Measurements from ENCODE around the gene KBTBD7.

Gene KBTBD7

DNA sequence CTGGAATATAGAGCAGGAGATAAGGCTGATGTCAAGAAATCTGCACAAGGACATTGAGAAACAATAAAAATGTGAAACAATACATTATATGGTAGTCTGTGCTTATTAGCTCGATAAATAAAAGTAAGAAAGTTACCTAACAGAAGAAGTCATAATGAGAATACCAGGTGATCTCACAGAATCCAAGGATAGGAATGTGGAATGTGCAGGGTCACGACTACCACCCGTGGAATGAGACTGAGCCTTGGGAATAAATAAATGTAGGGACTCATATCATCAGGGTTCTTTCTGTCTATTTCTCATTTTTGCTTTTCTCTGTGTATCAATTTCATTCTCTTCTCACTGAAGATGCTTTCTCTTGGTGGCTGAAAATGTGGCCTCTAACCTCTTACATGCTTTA is 26.0 kb upstream of the KBTBD7 start:
- no peak overlapping the region for H3K27ac ChIP-seq (ENCODE audit: low read depth, low read length)
- H3K4me1 ChIP-seq (ENCODE audit: control insufficient read depth, insufficient read depth, low read length) = no peaks in the 10 kb centered on the region

DNA sequence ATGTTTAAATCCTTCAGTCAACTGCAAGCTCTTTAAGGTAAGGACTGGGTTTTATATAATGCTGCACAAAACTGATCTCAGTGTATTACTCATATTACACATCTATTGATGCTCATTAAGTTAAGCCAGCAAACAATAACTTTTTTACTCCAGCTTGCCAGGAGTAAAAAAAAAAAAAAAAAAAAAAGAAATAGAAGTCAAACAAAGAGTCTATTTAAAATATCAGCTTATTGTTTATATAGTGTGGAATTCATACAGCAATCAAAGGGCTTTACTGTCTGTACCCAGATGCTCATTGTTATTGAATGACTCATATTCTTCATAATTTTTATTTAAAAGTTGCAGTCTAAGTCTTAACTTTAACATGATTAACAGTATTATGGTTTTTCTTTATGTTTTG is 21.8 kb upstream of the KBTBD7 start:
- H3K27me3 ChIP-seq (ENCODE audit: control insufficient read depth, insufficient read depth, low read length) = no peaks in the 10 kb centered on the region
- no peaks in the 10 kb centered on the region for H3K4me1 ChIP-seq (ENCODE audit: control insufficient read depth, insufficient read depth, low read length)
- H3K27ac ChIP-seq (ENCODE audit: low read depth, low read length) = no peak overlapping the region
- H3K4me3 ChIP-seq (ENCODE audit: low read depth, low read length) = no peak overlapping the region
- no peaks in the 10 kb centered on the region for H3K36me3 ChIP-seq (ENCODE audit: control insufficient read depth, insufficient read depth, low read length)
- peaks cover 1% of the 10 kb centered on the region; the same call in 1 of the 2 replicates for H3K9me3 ChIP-seq (ENCODE audit: control insufficient read depth, insufficient read depth, low read length)
- H3K9ac ChIP-seq (ENCODE audit: low read depth, low read length) = no peak overlapping the region

More for the DNA sequence above, 26.0 kb upstream of the KBTBD7 start:
- no peaks in the 10 kb centered on the region for H3K27me3 ChIP-seq (ENCODE audit: control insufficient read depth, insufficient read depth, low read length)
- no peak overlapping the region for H3K9ac ChIP-seq (ENCODE audit: low read depth, low read length)
- H3K4me3 ChIP-seq (ENCODE audit: low read depth, low read length) = no peak overlapping the region
- H3K9me3 ChIP-seq (ENCODE audit: control insufficient read depth, insufficient read depth, low read length) = no peaks in the 10 kb centered on the region
- H3K36me3 ChIP-seq (ENCODE audit: control insufficient read depth, insufficient read depth, low read length) = no peaks in the 10 kb centered on the region

DNA sequence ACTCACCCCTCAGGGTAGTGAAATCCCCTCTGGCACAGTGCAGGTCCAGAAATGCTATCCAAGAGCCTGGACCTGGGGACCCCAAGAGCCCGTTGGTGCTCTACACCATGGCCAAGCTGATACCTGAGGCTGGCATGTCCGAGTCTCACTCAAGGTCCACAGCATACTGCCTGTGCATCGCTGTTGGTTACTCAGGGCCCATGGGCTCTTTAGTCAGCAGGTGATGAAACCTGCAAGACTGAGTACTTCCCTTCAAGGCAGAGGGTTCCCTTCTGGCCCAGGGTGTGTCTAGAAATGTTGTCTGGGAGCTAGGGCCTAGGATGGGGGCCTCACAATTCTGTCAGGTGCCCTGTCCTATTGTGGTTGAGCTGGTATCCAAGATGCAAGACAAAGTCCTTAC is 19.6 kb upstream of the KBTBD7 start:
- Histone ChIP-seq H3K4me3 (ENCODE audit: low read depth, low read length) (no peak overlapping the region), H3K9me3 (ENCODE audit: control insufficient read depth, insufficient read depth, low read length) (peaks cover 3% of the 10 kb centered on the region; the same call in 1 of the 2 replicates), H3K9ac (ENCODE audit: low read depth, low read length) (no peak overlapping the region), H3K4me1 (ENCODE audit: control insufficient read depth, insufficient read depth, low read length) (no peaks in the 10 kb centered on the region), H3K27me3 (ENCODE audit: control insufficient read depth, insufficient read depth, low read length) (no peaks in the 10 kb centered on the region), H3K36me3 (ENCODE audit: control insufficient read depth, insufficient read depth, low read length) (no peaks in the 10 kb centered on the region), H3K27ac (ENCODE audit: low read depth, low read length) (no peak overlapping the region)

DNA sequence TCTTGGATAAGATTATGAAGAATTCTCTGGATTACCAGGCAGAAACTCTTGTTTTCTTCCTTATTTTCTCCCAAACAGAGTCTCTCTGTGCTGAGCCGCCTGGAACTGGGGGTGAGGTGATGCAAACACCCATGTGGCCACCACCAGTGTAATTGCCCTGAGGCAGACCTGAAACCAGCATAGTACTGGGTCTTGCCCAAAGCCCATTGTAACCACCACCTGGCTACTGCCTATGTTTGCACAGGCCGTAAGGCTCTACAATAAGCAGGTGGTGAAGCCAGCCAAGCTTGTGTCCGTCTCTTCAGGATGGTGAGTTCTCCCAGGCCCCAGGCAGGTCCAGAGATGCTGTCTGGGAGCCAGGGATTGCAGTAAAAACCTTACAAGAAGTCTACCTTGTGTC is 18.9 kb upstream of the KBTBD7 start:
- Histone ChIP-seq H3K4me1 (ENCODE audit: control insufficient read depth, insufficient read depth, low read length) (no peaks in the 10 kb centered on the region), H3K9me3 (ENCODE audit: control insufficient read depth, insufficient read depth, low read length) (peaks cover 3% of the 10 kb centered on the region; the same call in 1 of the 2 replicates)

DNA sequence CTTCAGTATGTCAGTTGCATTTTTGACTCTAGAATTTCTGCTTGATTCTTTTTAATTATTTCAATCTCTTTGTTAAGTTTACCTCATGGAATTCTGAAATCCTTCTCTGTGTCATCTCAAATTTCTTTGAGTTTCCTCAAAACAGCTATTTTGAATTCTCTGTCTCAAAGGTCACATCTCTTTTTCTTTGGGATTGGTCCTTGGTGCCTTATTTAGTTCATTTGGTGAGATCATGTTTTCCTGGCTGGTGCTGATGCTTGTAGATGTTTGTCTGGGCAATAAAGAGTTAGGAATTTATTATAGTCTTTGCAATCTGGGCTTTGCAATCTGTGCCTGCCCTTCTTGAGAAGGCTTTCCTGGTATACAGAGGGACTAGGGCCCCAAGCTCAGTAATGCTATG is 18.5 kb upstream of the KBTBD7 start:
- H3K4me3 ChIP-seq (ENCODE audit: low read depth, low read length) = no peak overlapping the region
- no peaks in the 10 kb centered on the region for H3K36me3 ChIP-seq (ENCODE audit: control insufficient read depth, insufficient read depth, low read length)
- H3K9ac ChIP-seq (ENCODE audit: low read depth, low read length) = no peak overlapping the region
- peaks cover 5% of the 10 kb centered on the region for H3K9me3 ChIP-seq (ENCODE audit: control insufficient read depth, insufficient read depth, low read length)
- H3K4me1 ChIP-seq (ENCODE audit: control insufficient read depth, insufficient read depth, low read length) = no peaks in the 10 kb centered on the region
- no peaks in the 10 kb centered on the region for H3K27me3 ChIP-seq (ENCODE audit: control insufficient read depth, insufficient read depth, low read length)
- no peak overlapping the region for H3K27ac ChIP-seq (ENCODE audit: low read depth, low read length)

More for the DNA sequence above, 18.9 kb upstream of the KBTBD7 start:
- no peaks in the 10 kb centered on the region for H3K36me3 ChIP-seq (ENCODE audit: control insufficient read depth, insufficient read depth, low read length)
- H3K27ac ChIP-seq (ENCODE audit: low read depth, low read length) = no peak overlapping the region
- H3K27me3 ChIP-seq (ENCODE audit: control insufficient read depth, insufficient read depth, low read length) = no peaks in the 10 kb centered on the region
- no peak overlapping the region for H3K4me3 ChIP-seq (ENCODE audit: low read depth, low read length)
- no peak overlapping the region for H3K9ac ChIP-seq (ENCODE audit: low read depth, low read length)

DNA sequence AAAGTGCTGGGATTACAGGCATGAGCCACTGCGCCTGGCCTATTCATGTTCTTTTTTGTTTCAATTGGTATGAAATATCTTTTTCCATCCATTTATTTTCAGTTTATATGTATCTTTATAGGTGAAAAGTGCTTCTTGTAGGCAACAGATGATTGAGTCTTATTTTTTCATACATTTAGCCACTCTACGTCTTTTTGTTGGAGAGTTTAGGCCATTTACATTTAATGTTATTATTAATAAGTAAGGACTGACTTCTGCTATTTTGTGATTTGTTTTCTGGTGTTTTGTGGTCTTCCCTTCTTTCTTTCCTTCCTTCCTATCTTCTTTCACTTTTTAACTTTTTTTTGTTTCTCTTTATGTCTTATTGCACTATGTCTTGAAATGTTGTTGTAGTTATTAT is 16.7 kb upstream of the KBTBD7 start:
- Histone ChIP-seq H3K4me3 (ENCODE audit: low read depth, low read length) (no peak overlapping the region), H3K27ac (ENCODE audit: low read depth, low read length) (no peak overlapping the region), H3K27me3 (ENCODE audit: control insufficient read depth, insufficient read depth, low read length) (no peaks in the 10 kb centered on the region), H3K4me1 (ENCODE audit: control insufficient read depth, insufficient read depth, low read length) (no peaks in the 10 kb centered on the region), H3K9ac (ENCODE audit: low read depth, low read length) (no peak overlapping the region), H3K36me3 (ENCODE audit: control insufficient read depth, insufficient read depth, low read length) (no peaks in the 10 kb centered on the region), H3K9me3 (ENCODE audit: control insufficient read depth, insufficient read depth, low read length) (peaks cover 5% of the 10 kb centered on the region)

DNA sequence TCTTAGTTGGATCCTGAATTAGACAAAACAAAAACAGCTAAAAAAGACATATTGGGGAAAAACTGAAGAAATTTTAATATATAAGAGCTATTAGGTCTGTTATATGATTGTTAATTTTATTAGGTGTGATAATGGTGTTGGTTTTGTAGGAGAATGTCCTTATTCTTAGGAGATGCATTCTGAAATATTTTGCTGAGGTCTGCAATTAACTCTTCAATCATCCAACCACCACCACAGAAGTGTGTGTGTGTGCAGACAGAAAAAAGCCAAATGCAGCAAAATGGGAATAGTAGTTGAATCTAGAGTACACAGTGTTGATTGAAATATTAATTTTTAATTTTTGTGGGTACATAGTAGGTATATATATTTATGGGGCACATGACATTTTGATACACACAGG is 12.1 kb upstream of the KBTBD7 start:
- H3K9ac ChIP-seq (ENCODE audit: low read depth, low read length) = no peak overlapping the region
- peaks cover 5% of the 10 kb centered on the region for H3K9me3 ChIP-seq (ENCODE audit: control insufficient read depth, insufficient read depth, low read length)
- no peak overlapping the region for H3K4me3 ChIP-seq (ENCODE audit: low read depth, low read length)
- no peaks in the 10 kb centered on the region for H3K4me1 ChIP-seq (ENCODE audit: control insufficient read depth, insufficient read depth, low read length)
- no peaks in the 10 kb centered on the region for H3K27me3 ChIP-seq (ENCODE audit: control insufficient read depth, insufficient read depth, low read length)
- H3K27ac ChIP-seq (ENCODE audit: low read depth, low read length) = no peak overlapping the region
- no peaks in the 10 kb centered on the region for H3K36me3 ChIP-seq (ENCODE audit: control insufficient read depth, insufficient read depth, low read length)

DNA sequence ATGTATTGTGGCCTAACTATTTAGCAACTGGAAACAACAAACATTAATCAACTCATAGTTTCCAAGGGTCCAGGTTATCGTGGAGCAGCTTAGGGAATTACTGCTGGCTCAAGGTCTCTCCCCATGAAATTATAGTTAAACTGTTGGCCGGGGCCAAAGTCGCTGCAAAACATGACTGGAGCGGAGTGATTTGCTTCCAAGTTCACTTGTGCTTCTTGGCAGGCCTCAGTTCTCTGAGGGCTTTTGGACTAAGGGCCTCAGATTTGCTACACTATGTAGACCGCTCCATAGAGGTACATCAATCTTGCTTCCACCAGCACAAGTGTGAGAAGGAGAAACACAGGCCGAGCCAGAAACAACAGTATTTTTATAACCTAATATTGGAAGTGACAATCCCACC is 9.4 kb upstream of the KBTBD7 start:
- H3K9ac ChIP-seq (ENCODE audit: low read depth, low read length) = no peak overlapping the region
- no peaks in the 10 kb centered on the region for H3K27me3 ChIP-seq (ENCODE audit: control insufficient read depth, insufficient read depth, low read length)

DNA sequence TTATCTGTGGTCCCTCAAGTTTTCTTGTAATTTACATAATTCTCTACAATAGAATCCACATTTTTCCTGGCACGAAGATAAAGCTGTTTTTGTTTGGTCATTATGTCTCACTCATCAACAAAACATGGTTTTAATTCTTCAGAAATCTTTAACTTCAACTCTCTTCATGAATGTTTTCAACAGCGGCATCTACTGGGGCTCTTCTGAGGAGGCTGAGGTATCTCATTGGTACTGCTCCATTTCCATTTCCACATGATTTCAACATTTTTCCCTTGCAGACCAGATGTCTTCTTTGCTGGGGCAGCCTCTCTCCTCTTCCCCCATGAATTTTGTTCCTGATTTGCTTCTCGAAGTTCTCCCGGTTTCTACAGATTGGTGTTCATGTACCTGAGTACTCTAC is 5.8 kb upstream of the KBTBD7 start:
- Histone ChIP-seq H3K4me1 (ENCODE audit: control insufficient read depth, insufficient read depth, low read length) (no peaks in the 10 kb centered on the region), H3K9me3 (ENCODE audit: control insufficient read depth, insufficient read depth, low read length) (no peaks in the 10 kb centered on the region), H3K4me3 (ENCODE audit: low read depth, low read length) (no peak overlapping the region), H3K9ac (ENCODE audit: low read depth, low read length) (no peak overlapping the region), H3K27ac (ENCODE audit: low read depth, low read length) (no peak overlapping the region), H3K36me3 (ENCODE audit: control insufficient read depth, insufficient read depth, low read length) (no peaks in the 10 kb centered on the region), H3K27me3 (ENCODE audit: control insufficient read depth, insufficient read depth, low read length) (no peaks in the 10 kb centered on the region)

More for the DNA sequence above, 9.4 kb upstream of the KBTBD7 start:
- Histone ChIP-seq H3K4me1 (ENCODE audit: control insufficient read depth, insufficient read depth, low read length) (no peaks in the 10 kb centered on the region), H3K9me3 (ENCODE audit: control insufficient read depth, insufficient read depth, low read length) (peaks cover 2% of the 10 kb centered on the region; the same call in 1 of the 2 replicates), H3K36me3 (ENCODE audit: control insufficient read depth, insufficient read depth, low read length) (no peaks in the 10 kb centered on the region), H3K27ac (ENCODE audit: low read depth, low read length) (no peak overlapping the region), H3K4me3 (ENCODE audit: low read depth, low read length) (no peak overlapping the region)

DNA sequence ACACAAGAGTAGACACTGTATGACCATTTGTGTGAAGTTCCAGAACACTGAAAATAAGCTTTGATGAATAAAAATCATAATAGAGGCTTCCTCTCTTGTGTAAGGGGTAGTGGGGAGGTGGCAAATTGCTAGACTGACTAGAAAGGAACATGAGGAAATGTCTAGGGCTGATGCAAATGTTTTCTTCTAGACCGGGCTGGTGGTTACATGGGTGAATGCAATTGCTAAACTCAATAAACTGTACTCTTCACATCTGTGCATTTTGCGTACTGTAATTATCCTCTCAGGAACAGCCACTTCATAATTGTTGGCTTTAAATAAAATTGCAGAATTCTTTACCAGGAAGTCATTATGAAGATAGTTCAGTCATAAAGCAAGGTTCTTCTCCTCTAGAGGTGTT is 5.2 kb upstream of the KBTBD7 start:
- Histone ChIP-seq H3K27ac (ENCODE audit: low read depth, low read length) (no peak overlapping the region), H3K9ac (ENCODE audit: low read depth, low read length) (no peak overlapping the region), H3K4me1 (ENCODE audit: control insufficient read depth, insufficient read depth, low read length) (no peaks in the 10 kb centered on the region), H3K27me3 (ENCODE audit: control insufficient read depth, insufficient read depth, low read length) (no peaks in the 10 kb centered on the region), H3K36me3 (ENCODE audit: control insufficient read depth, insufficient read depth, low read length) (no peaks in the 10 kb centered on the region), H3K9me3 (ENCODE audit: control insufficient read depth, insufficient read depth, low read length) (no peaks in the 10 kb centered on the region), H3K4me3 (ENCODE audit: low read depth, low read length) (no peak overlapping the region)

GRCh38 chr13:41199079-41199478 is 4.7 kb upstream of the KBTBD7 start:
- H3K27me3 ChIP-seq (ENCODE audit: control insufficient read depth, insufficient read depth, low read length) = no peaks in the 10 kb centered on the region
- H3K9me3 ChIP-seq (ENCODE audit: control insufficient read depth, insufficient read depth, low read length) = no peaks in the 10 kb centered on the region
- H3K4me3 ChIP-seq (ENCODE audit: low read depth, low read length) = no peak overlapping the region
- no peaks in the 10 kb centered on the region for H3K36me3 ChIP-seq (ENCODE audit: control insufficient read depth, insufficient read depth, low read length)
- no peak overlapping the region for H3K27ac ChIP-seq (ENCODE audit: low read depth, low read length)
- H3K9ac ChIP-seq (ENCODE audit: low read depth, low read length) = no peak overlapping the region
- no peaks in the 10 kb centered on the region for H3K4me1 ChIP-seq (ENCODE audit: control insufficient read depth, insufficient read depth, low read length)

GRCh38 chr13:41196620-41197019 is 2.3 kb upstream of the KBTBD7 start:
- Histone ChIP-seq H3K27ac (ENCODE audit: low read depth, low read length) (no peak overlapping the region), H3K27me3 (ENCODE audit: control insufficient read depth, insufficient read depth, low read length) (no peaks in the 10 kb centered on the region), H3K4me1 (ENCODE audit: control insufficient read depth, insufficient read depth, low read length) (0 out of 2 replicates have a peak, but pooled peaks cover 7% of the 10 kb centered on the region), H3K36me3 (ENCODE audit: control insufficient read depth, insufficient read depth, low read length) (0 out of 2 replicates have a peak, but pooled peaks cover 2% of the 10 kb centered on the region), H3K9ac (ENCODE audit: low read depth, low read length) (no peak overlapping the region), H3K9me3 (ENCODE audit: control insufficient read depth, insufficient read depth, low read length) (no peaks in the 10 kb centered on the region), H3K4me3 (ENCODE audit: low read depth, low read length) (no peak overlapping the region)
